ENCODE results near the gene ZNF569.
A peak's percentile ranks its signal among the peaks of the same experiment; 100 is the strongest.

Gene ZNF569

GRCh38 chr19:37466798-37467607, at the start of gene ZNF569:
ZNF569 (minus strand) TSS chr19:37467444; CDS start chr19:37444921, 22,523 bp downstream.
- Histone ChIP-seq H3K27ac (ENCODE audit: low read length) (peak within 1 kb of the TSS; percentile 96), H3K79me2 (ENCODE audit: insufficient read depth, low read length) (peaks cover 80% of the 10 kb centered on the region), H3K4me3 (ENCODE audit: low read depth in 1 of 2, low read length in 2 of 2) (peak within 1 kb of the TSS; percentile 68 to 84), H2AFZ (ENCODE audit: low read depth, low read length) (peak within 1 kb of the TSS; percentile 92), H4K20me1 (ENCODE audit: insufficient read depth, low read length) (no peaks in the 10 kb centered on the region), H3K9ac (ENCODE audit: low read depth, low read length) (peak within 1 kb of the TSS; percentile 77), H3K36me3 (ENCODE audit: insufficient read depth, low read length) (peaks cover 44% of the 10 kb centered on the region), H3K27me3 (ENCODE audit: insufficient read depth, low read length, poor library complexity) (no peaks in the 10 kb centered on the region), H3K4me1 (ENCODE audit: insufficient read depth, low read length) (peaks cover 44% of the 10 kb centered on the region), H3K9me3 (ENCODE audit: insufficient read depth, low read length, severe bottlenecking) (peaks cover 23% of the 10 kb centered on the region), H3K4me2 (ENCODE audit: insufficient read depth, low read length) (peak within 1 kb of the TSS; percentile 82)
- TF ChIP-seq, protein P1, sequence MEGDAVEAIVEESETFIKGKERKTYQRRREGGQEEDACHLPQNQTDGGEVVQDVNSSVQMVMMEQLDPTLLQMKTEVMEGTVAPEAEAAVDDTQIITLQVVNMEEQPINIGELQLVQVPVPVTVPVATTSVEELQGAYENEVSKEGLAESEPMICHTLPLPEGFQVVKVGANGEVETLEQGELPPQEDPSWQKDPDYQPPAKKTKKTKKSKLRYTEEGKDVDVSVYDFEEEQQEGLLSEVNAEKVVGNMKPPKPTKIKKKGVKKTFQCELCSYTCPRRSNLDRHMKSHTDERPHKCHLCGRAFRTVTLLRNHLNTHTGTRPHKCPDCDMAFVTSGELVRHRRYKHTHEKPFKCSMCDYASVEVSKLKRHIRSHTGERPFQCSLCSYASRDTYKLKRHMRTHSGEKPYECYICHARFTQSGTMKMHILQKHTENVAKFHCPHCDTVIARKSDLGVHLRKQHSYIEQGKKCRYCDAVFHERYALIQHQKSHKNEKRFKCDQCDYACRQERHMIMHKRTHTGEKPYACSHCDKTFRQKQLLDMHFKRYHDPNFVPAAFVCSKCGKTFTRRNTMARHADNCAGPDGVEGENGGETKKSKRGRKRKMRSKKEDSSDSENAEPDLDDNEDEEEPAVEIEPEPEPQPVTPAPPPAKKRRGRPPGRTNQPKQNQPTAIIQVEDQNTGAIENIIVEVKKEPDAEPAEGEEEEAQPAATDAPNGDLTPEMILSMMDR (IDR thresholded peaks at IDR 0.05; ENCODE audit: borderline replicate concordance, extremely low read depth, low read length, poor library complexity, severe bottlenecking): peak; percentile 4
- no peak for TF ChIP-seq EZH2 (IDR thresholded peaks at IDR 0.05; ENCODE audit: borderline replicate concordance, low read depth, low read length, severe bottlenecking)
- DNase-seq: peak; percentile 92
- peak; percentile 68 for ATAC-seq (ENCODE audit: insufficient read depth, low read depth)

DNA sequence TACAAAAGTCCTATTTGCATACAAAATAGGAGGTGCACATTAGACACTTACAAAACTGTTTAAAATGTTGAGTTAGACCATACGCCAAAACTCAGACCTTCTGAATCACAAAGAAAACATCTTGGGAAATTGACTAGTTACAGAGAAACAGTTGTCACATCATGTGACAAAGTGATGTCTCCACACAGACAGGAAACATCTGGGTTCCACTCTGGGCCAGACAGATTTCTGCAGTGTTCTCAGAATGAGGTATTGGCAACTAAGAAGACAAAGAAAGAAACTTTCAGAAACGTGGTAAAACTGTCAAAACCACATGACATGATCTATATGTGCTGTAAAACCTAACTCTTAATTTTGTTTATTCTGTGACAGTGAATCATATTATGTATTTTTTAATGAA, 46.2 kb upstream of the ZNF569 start:
- Histone ChIP-seq H3K4me3 (ENCODE audit: low read depth in 1 of 2, low read length in 2 of 2) (no peak overlapping the region), H4K20me1 (ENCODE audit: insufficient read depth, low read length) (no peaks in the 10 kb centered on the region), H3K36me3 (ENCODE audit: insufficient read depth, low read length) (no peaks in the 10 kb centered on the region), H3K27me3 (ENCODE audit: insufficient read depth, low read length, poor library complexity) (no peaks in the 10 kb centered on the region), H3K4me2 (ENCODE audit: insufficient read depth, low read length) (peak overlapping the region; percentile 10; the same call in 1 of the 2 replicates), H3K4me1 (ENCODE audit: insufficient read depth, low read length) (peaks cover 18% of the 10 kb centered on the region), H3K9ac (ENCODE audit: low read depth, low read length) (no peak overlapping the region; the same call in 1 of the 2 replicates), H3K79me2 (ENCODE audit: insufficient read depth, low read length) (no peaks in the 10 kb centered on the region), H3K9me3 (ENCODE audit: insufficient read depth, low read length, severe bottlenecking) (peaks cover 17% of the 10 kb centered on the region), H2AFZ (ENCODE audit: low read depth, low read length) (peak overlapping the region; percentile 17; the same call in 1 of the 2 replicates), H3K27ac (ENCODE audit: low read length) (peak overlapping the region; percentile 62)
- peak; percentile 40 for DNase-seq
- no peak for TF ChIP-seq EZH2 (IDR thresholded peaks at IDR 0.05; ENCODE audit: borderline replicate concordance, low read depth, low read length, severe bottlenecking)
- TF ChIP-seq, protein P1 (IDR thresholded peaks at IDR 0.05; ENCODE audit: borderline replicate concordance, extremely low read depth, low read length, poor library complexity, severe bottlenecking): no peak
- ATAC-seq (ENCODE audit: insufficient read depth, low read depth): peak; percentile 82

- Histone ChIP-seq H2AFZ (ENCODE audit: low read depth, low read length) (peak overlapping the region; percentile 31; the same call in 1 of the 2 replicates), H4K20me1 (ENCODE audit: insufficient read depth, low read length) (no peaks in the 10 kb centered on the region), H3K4me2 (ENCODE audit: insufficient read depth, low read length) (no peak overlapping the region), H3K9ac (ENCODE audit: low read depth, low read length) (no peak overlapping the region), H3K4me1 (ENCODE audit: insufficient read depth, low read length) (peaks cover 18% of the 10 kb centered on the region), H3K36me3 (ENCODE audit: insufficient read depth, low read length) (no peaks in the 10 kb centered on the region), H3K27ac (ENCODE audit: low read length) (no peak overlapping the region), H3K79me2 (ENCODE audit: insufficient read depth, low read length) (no peaks in the 10 kb centered on the region), H3K9me3 (ENCODE audit: insufficient read depth, low read length, severe bottlenecking) (peaks cover 22% of the 10 kb centered on the region), H3K27me3 (ENCODE audit: insufficient read depth, low read length, poor library complexity) (no peaks in the 10 kb centered on the region), H3K4me3 (ENCODE audit: low read depth in 1 of 2, low read length in 2 of 2) (no peak overlapping the region)
- DNase-seq (no peak), ATAC-seq (ENCODE audit: insufficient read depth, low read depth) (no peak)
- TF ChIP-seq, protein P1 (IDR thresholded peaks at IDR 0.05; ENCODE audit: borderline replicate concordance, extremely low read depth, low read length, poor library complexity, severe bottlenecking): no peak
- no peak for TF ChIP-seq EZH2 (IDR thresholded peaks at IDR 0.05; ENCODE audit: borderline replicate concordance, low read depth, low read length, severe bottlenecking)
These were observed 44.6 kb upstream of the ZNF569 start for GRCh38 chr19:37511821-37512220.
